A172 (cell line): ENCODE data around the gene HMX2. TPM values are rescaled to one million over a fixed set of nuclear protein-coding genes. Genes with fewer than 3 reads are reported as not detected.

Experiments used
- DNase-seq: peaks from one replicate; pipeline ENCODE4 v3.0.0-alpha.2; 2015; ENCODE audit warnings: low spot score
- total RNA-seq: library from RNA; depleted of rRNA; stranded (reverse); fragments of >200 nt; shearing (Covaris generic); gene quantifications from 2 replicates; pipeline ENCODE4 v1.2.3, GENCODE V29; 2014; rRNA removed

Gene HMX2
- total RNA-seq, 1 experiment from 2014 or later: not detected

DNA sequence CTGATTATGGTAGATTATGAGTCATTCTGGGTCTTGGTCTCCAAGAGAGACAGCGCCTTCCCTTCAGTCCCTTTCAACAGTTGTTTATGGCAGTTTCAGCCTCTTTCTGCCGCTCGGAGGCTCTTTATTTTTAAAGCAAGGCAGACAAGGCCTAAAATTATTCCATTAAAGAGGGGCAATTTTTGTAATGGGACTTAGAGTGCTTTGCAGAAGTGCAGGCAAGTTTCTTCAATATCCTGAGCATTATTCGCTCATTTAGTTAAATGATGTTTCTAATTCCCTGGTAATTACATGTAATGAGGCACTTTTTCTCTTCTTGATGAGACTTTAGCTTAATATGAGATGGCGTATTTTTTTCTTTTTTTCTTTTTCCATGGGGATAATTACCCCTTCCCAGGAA is 39.8 kb downstream of the HMX2 start:
- DNase-seq: no peak

DNA sequence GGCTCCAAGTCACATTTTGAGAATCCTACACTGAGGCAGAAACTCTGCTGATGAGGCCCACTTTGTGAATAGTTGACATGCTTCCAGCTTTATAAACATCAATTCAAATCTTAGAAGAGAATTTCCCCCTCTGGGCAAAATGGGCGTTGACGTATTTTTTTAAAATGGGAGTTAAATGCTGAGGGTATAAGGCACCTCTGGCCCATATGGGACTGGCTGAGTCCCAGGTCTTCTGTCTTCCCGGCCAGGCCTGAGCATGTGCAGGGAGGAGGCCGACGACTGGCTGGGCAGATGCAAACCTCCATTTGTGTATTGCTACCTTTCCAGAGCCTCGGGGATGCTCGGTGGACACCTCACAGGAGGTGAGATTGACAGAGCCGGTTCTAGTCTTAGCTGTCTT is 44.0 kb downstream of the HMX2 start:
- no peak for DNase-seq

DNA sequence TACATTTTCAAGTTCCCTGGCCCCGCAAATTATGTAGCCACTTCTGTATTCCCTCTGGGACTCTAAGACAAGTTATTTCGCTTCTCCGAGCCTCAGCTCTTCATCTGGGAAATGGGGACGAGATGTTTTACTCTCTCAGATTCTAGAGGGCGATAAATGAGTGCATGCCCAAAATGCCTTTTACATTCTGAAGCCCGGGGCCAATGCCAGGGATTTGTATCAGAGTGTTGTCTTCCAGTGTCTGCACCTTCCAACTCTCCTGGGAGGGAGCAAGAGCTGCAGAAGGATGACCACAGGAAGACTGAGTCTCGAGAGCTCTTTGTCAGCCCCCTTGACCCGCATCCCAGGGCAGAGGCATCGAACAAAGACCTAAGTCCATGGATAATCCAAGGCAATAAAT is 46.1 kb downstream of the HMX2 start:
- DNase-seq: no peak

Other genes with a start within 250 kb of the HMX2 start
- not detected in 2 replicates for gene FAM24A, start 237.5 kb upstream of the HMX2 start, total RNA-seq
- 5.3 and 6.6 TPM in 2 replicates for gene C10orf88, start 193.9 kb upstream of the HMX2 start, total RNA-seq
- gene PSTK, start 167.7 kb upstream of the HMX2 start, total RNA-seq: 2.0 and 8.3 TPM in 2 replicates
- 0.84 and 1.6 TPM in 2 replicates for gene IKZF5, start 139.3 kb upstream of the HMX2 start, total RNA-seq
- 5.4 and 5.9 TPM in 2 replicates for gene ACADSB, start 139.1 kb upstream of the HMX2 start, total RNA-seq
- gene HMX3, start 12.2 kb upstream of the HMX2 start, total RNA-seq: not detected in 2 replicates
- 154 and 178 TPM in 2 replicates for gene BUB3, start 6.3 kb downstream of the HMX2 start, total RNA-seq